CD4-positive, alpha-beta T cell (primary cell): Measurements from ENCODE around the gene RIPOR2. TPM values are rescaled to one million over a fixed set of nuclear protein-coding genes. Genes with fewer than 3 reads are reported as not detected.
A peak's percentile ranks its signal among the peaks of the same experiment; 100 is the strongest.

ENCODE experiments used
- ATAC-seq: fragments of 200-7000 bp; cut with Tn5 transposase; one replicate; pipeline ENCODE4 v1.10.0; 2022; ENCODE audit warnings: mild to moderate bottlenecking; ENCODE audit not compliant: poor library complexity
- CTCF ChIA-PET: fragments of 350-600 bp; sonication (Branson Sonifier 250); formaldehyde crosslinking; loops from one replicate; lab custom pipeline; 2021; ENCODE audit warnings: antibody characterized with exemption, inconsistent platforms; lab: Charles Lee
- POLR2A ChIA-PET: fragments of 350-600 bp; sonication (Branson Sonifier 250); formaldehyde crosslinking; loops from one replicate; lab custom pipeline; 2021; ENCODE audit warnings: antibody characterized with exemption, inconsistent platforms; lab: Charles Lee
- DNase-seq, 14 experiments: peaks; one replicate each; pipeline ENCODE4 v3.0.0-alpha.2; 2013 to 2020; ENCODE audit warnings: mixed read lengths in 2 of 14
- H3K27ac ChIP-seq, 2 donors: one replicate each; pipeline versions ENCODE4 v1.5.1 to v1.7.0; 2013; ENCODE audit warnings: low read length in 2 of 2, low read depth in 1 of 2, mild to moderate bottlenecking in 1 of 2
- H3K27me3 ChIP-seq, 2 experiments: 1 replicate in 1 of 2; 2 replicates in 1 of 2; pipeline versions ENCODE4 v1.6.1 to v1.7.0; 2013; ENCODE audit warnings: low read length in 2 of 2, control low read depth in 1 of 2, mild to moderate bottlenecking in 1 of 2, moderate library complexity in 1 of 2; ENCODE audit not compliant: insufficient read depth in 2 of 2, control insufficient read depth in 1 of 2
- H3K36me3 ChIP-seq: one replicate; pipeline ENCODE4 v1.6.1; 2013; ENCODE audit warnings: low read length, control low read depth; ENCODE audit not compliant: insufficient read depth
- H3K4me1 ChIP-seq: one replicate; pipeline ENCODE4 v1.6.1; 2013; ENCODE audit warnings: low read length, control low read depth; ENCODE audit not compliant: insufficient read depth
- H3K4me3 ChIP-seq: one replicate; pipeline ENCODE4 v1.5.1; 2013; ENCODE audit warnings: mild to moderate bottlenecking, low read length, moderate library complexity
- H3K9me3 ChIP-seq, 2 experiments: 1 replicate in 1 of 2; 2 replicates in 1 of 2; pipeline versions ENCODE4 v1.6.1 to v1.7.0; 2013; ENCODE audit warnings: low read length in 2 of 2, mild to moderate bottlenecking in 2 of 2, control low read depth in 1 of 2, moderate library complexity in 1 of 2; ENCODE audit not compliant: control insufficient read depth in 1 of 2, insufficient read depth in 1 of 2
- H3K27ac Mint-ChIP-seq: one replicate; pipeline ENCODE4 v1.8.0; 2020; ENCODE audit warnings: mixed read lengths
- H3K27me3 Mint-ChIP-seq: one replicate; pipeline ENCODE4 v1.8.0; 2021; ENCODE audit warnings: mixed read lengths
- H3K36me3 Mint-ChIP-seq: one replicate; pipeline ENCODE4 v1.8.0; 2021; ENCODE audit warnings: low read depth, mixed read lengths
- H3K4me1 Mint-ChIP-seq: one replicate; pipeline ENCODE4 v1.8.0; 2021; ENCODE audit warnings: low read depth, mixed read lengths
- H3K4me3 Mint-ChIP-seq: one replicate; pipeline ENCODE4 v1.8.0; 2020; ENCODE audit warnings: mild to moderate bottlenecking, mixed read lengths
- H3K9me3 Mint-ChIP-seq: one replicate; pipeline ENCODE4 v1.8.0; 2020; ENCODE audit warnings: mixed read lengths
- intact Hi-C, 2 experiments: fragments of 100-400 bp; cut with DNase I in 1 of 2; cut with micrococcal nuclease in 1 of 2; formaldehyde crosslinking; loops; one replicate each; pipeline versions ENCODE4 v1.15.1 to v1.9.0; 2023 to 2025; cut with DNase I, micrococcal nuclease
- total RNA-seq, 174 experiments: library from RNA in 2 of 174; stranded (reverse) in 2 of 174; gene quantifications; one replicate each; pipeline ENCODE4 v1.2.3 and lab custom pipeline; 2021 to 2026
- TF ChIP-seq, protein P1 (sequence below): fragments of 200-600 bp; IDR thresholded peaks from one replicate; pipeline ENCODE4 v1.8.0; 2022; ENCODE audit warnings: antibody characterized with exemption, mild to moderate bottlenecking

RIPOR2 gene
- total RNA-seq, 2 experiments from 2014 or later = 123 to 129 TPM

DNA sequence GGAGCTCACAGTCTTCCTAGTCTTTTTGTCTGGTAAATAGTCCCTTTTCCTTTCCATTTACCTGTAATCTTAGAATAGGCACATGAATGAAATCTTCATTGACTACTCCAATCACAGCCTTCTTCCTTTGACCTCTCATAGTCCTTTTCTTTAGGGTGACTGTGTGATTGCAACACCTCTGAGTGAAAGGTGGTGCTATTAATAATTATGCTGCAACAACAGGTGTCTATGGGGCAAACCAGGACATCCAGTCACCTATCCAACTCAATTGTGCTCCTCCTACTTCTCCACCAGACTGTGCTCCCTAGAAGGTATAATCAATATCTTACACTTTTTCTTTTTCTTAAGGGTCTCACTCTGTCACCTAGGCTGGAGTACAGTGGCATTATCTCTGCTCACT is 29.4 kb downstream of the RIPOR2 start:
- no peaks in the 10 kb centered on the region for H3K9me3 Mint-ChIP-seq
- no peaks in the 10 kb centered on the region for H3K27me3 ChIP-seq
- ATAC-seq = no peak
- H3K4me1 ChIP-seq = peaks cover 86% of the 10 kb centered on the region
- peak overlapping the region; percentile 7 for H3K4me3 Mint-ChIP-seq
- ChIA-PET CTCF (interaction anchor here (0.6 to 4.7 kb wide), 4 partner anchors 19 to 86 kb away, joined by 3 to 20 read pairs (median 7); partner anchors contain the start of gene RIPOR2), POLR2A (interaction anchor here (0.7 to 3.0 kb wide), 6 partner anchors 12 to 1247 kb away, joined by 3 to 14 read pairs (median 9); partner anchors contain the start of gene RIPOR2)
- TF ChIP-seq, protein P1, sequence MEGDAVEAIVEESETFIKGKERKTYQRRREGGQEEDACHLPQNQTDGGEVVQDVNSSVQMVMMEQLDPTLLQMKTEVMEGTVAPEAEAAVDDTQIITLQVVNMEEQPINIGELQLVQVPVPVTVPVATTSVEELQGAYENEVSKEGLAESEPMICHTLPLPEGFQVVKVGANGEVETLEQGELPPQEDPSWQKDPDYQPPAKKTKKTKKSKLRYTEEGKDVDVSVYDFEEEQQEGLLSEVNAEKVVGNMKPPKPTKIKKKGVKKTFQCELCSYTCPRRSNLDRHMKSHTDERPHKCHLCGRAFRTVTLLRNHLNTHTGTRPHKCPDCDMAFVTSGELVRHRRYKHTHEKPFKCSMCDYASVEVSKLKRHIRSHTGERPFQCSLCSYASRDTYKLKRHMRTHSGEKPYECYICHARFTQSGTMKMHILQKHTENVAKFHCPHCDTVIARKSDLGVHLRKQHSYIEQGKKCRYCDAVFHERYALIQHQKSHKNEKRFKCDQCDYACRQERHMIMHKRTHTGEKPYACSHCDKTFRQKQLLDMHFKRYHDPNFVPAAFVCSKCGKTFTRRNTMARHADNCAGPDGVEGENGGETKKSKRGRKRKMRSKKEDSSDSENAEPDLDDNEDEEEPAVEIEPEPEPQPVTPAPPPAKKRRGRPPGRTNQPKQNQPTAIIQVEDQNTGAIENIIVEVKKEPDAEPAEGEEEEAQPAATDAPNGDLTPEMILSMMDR = no peak
- H3K36me3 Mint-ChIP-seq = peaks cover 99% of the 10 kb centered on the region
- H3K4me1 Mint-ChIP-seq = peaks cover 97% of the 10 kb centered on the region
- DNase-seq = no peak
- H3K27ac ChIP-seq = peak overlapping the region; percentile 15 to 88
- H3K4me3 ChIP-seq = no peak overlapping the region
- H3K36me3 ChIP-seq = peaks cover 88% of the 10 kb centered on the region
- H3K27ac Mint-ChIP-seq = peak overlapping the region; percentile 97
- H3K27me3 Mint-ChIP-seq = no peaks in the 10 kb centered on the region
- intact Hi-C loops = loop anchor here in 1 of 2 experiments (5.0 kb wide), 1 partner anchor 44 kb away; no protein-coding TSS in a partner anchor
- H3K9me3 ChIP-seq = no peaks in the 10 kb centered on the region

DNA sequence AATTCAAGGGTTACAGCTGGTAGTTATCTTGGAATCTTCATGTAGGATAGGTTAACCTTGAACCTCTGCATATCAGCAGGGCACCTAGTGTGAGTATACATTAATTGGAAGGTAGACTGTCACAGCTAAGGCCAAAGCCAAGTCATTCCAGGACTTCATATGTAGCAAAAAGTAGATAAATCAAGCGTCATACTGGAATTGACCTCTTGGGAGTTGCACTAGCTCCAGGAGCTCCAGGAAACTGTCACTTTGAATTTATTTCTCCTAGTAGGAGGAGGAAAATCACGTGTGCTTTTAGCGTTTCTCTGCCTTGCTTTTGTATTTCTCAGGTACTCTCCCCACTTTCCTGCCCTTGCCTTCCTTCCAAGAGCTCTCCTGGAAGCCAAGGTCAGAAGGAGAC is 30.3 kb downstream of the RIPOR2 start:
- H3K27ac ChIP-seq = peak overlapping the region in 1 of 2 donors; percentile 88
- Mint-ChIP-seq H3K9me3 (no peaks in the 10 kb centered on the region), H3K27ac (peak overlapping the region; percentile 97), H3K36me3 (peaks cover 100% of the 10 kb centered on the region), H3K4me3 (peak overlapping the region; percentile 5), H3K4me1 (peaks cover 99% of the 10 kb centered on the region), H3K27me3 (no peaks in the 10 kb centered on the region)
- H3K36me3 ChIP-seq = peaks cover 91% of the 10 kb centered on the region
- H3K4me1 ChIP-seq = peaks cover 85% of the 10 kb centered on the region
- no peak for DNase-seq
- no peaks in the 10 kb centered on the region for H3K9me3 ChIP-seq
- ChIA-PET POLR2A (interaction anchor here (0.7 to 3.0 kb wide), 11 partner anchors 13 to 112 kb away, joined by 3 to 14 read pairs (median 4); partner anchors contain the start of gene RIPOR2), CTCF (interaction anchor here (1.0 to 4.7 kb wide), 4 partner anchors 18 to 86 kb away, joined by 3 to 20 read pairs (median 7); partner anchors contain the start of gene RIPOR2)
- TF ChIP-seq, protein P1 = no peak
- no peak overlapping the region for H3K4me3 ChIP-seq
- no peaks in the 10 kb centered on the region for H3K27me3 ChIP-seq
- no peak for ATAC-seq
- intact Hi-C loops = loop anchor here in 1 of 2 experiments (5.0 kb wide), 1 partner anchor 43 kb away; no protein-coding TSS in a partner anchor

- intact Hi-C loops = loop anchor here in 1 of 2 experiments (5.0 kb wide), 1 partner anchor 34 kb away; the partner anchor contains the start of gene RIPOR2
- DNase-seq (no peak), ATAC-seq (no peak)
- Mint-ChIP-seq H3K27me3 (no peaks in the 10 kb centered on the region), H3K9me3 (no peaks in the 10 kb centered on the region), H3K27ac (peak overlapping the region; percentile 97), H3K4me1 (peaks cover 99% of the 10 kb centered on the region), H3K4me3 (no peak overlapping the region), H3K36me3 (peaks cover 97% of the 10 kb centered on the region)
- H3K4me3 ChIP-seq = no peak overlapping the region
- peak overlapping the region in 1 of 2 donors; percentile 88 for H3K27ac ChIP-seq
- no peaks in the 10 kb centered on the region for H3K27me3 ChIP-seq
- TF ChIP-seq, protein P1 = no peak
- H3K9me3 ChIP-seq = no peaks in the 10 kb centered on the region
- POLR2A ChIA-PET = interaction anchor here (0.9 to 3.0 kb wide), 6 partner anchors 10 to 88 kb away, joined by 3 to 14 read pairs (median 11); partner anchors contain the start of gene RIPOR2
- CTCF ChIA-PET = interaction anchor here (1.9 to 4.7 kb wide), 2 partner anchors 31 to 88 kb away, joined by 8 to 20 read pairs; partner anchors contain the start of gene RIPOR2
- H3K36me3 ChIP-seq = peaks cover 91% of the 10 kb centered on the region
- H3K4me1 ChIP-seq = peaks cover 78% of the 10 kb centered on the region
Observed at GRCh38 chr6:24903681-24904080, 32.1 kb downstream of the RIPOR2 start.
